OCI-LY7 (cell line): Measurements from ENCODE around the gene C19orf25. TPM values are rescaled to one million over a fixed set of nuclear protein-coding genes. Genes with fewer than 3 reads are reported as not detected.

Experiments
- BruUV-seq: library from RNA; stranded (reverse); fragments of 400-500 nt; replicated peaks from 2 replicates; lab custom pipeline; 2021; lab: Mats Ljungman, UMichigan
- CTCF ChIA-PET: fragments of 300-600 bp; sonication (Branson Sonifier 250); formaldehyde crosslinking; loops from one replicate; lab custom pipeline; 2022; ENCODE audit warnings: antibody characterized with exemption; ENCODE audit not compliant: unreplicated experiment; lab: Charles Lee
- POLR2A ChIA-PET: fragments of 300-600 bp; sonication (Branson Sonifier 250); formaldehyde crosslinking; loops from one replicate; lab custom pipeline; 2022; ENCODE audit warnings: antibody characterized with exemption; lab: Charles Lee
- DNase-seq: peaks from one replicate; pipeline ENCODE4 v3.0.0-alpha.2; 2015; ENCODE audit warnings: low spot score
- H2AFZ ChIP-seq: fragments of 200-600 bp; sonication (generic), shearing (Covaris generic); 2 replicates; pipeline ENCODE4 v1.6.1; 2014; ENCODE audit warnings: mild to moderate bottlenecking, antibody characterized with exemption, low read length, moderate library complexity
- H3K27ac ChIP-seq: fragments of 200-600 bp; sonication (generic); 2 replicates; pipeline ENCODE4 v1.5.1; 2014; ENCODE audit warnings: mixed run types, low read depth, mild to moderate bottlenecking, moderate library complexity, low read length, inconsistent platforms; ENCODE audit not compliant: poor library complexity, severe bottlenecking
- H3K36me3 ChIP-seq: fragments of 200-600 bp; sonication (generic); 2 replicates; pipeline ENCODE4 v1.6.1; 2014; ENCODE audit warnings: mild to moderate bottlenecking, antibody characterized with exemption, low read length, moderate library complexity, mixed read lengths; ENCODE audit not compliant: insufficient read depth
- H3K4me1 ChIP-seq: fragments of 200-600 bp; sonication (generic); 2 replicates; pipeline ENCODE4 v1.5.1; 2014; ENCODE audit warnings: mild to moderate bottlenecking, low read length; ENCODE audit not compliant: insufficient read depth, poor library complexity, severe bottlenecking
- H3K4me2 ChIP-seq: fragments of 200-600 bp; sonication (generic); 2 replicates; pipeline ENCODE4 v1.6.1; 2014; ENCODE audit warnings: mild to moderate bottlenecking, low read length
- H3K4me3 ChIP-seq: fragments of 200-600 bp; sonication (generic); 2 replicates; pipeline ENCODE4 v1.5.1; 2014; ENCODE audit warnings: mild to moderate bottlenecking, low read depth, low read length; ENCODE audit not compliant: poor library complexity, severe bottlenecking
- H3K79me2 ChIP-seq: fragments of 200-600 bp; sonication (generic); 2 replicates; pipeline ENCODE4 v1.6.1; 2016; ENCODE audit warnings: low read depth, mild to moderate bottlenecking, low read length, moderate library complexity, mixed read lengths; ENCODE audit not compliant: insufficient read depth
- H3K9me2 ChIP-seq: fragments of 200-600 bp; sonication (generic); 2 replicates; pipeline ENCODE4 v1.6.1; 2016; ENCODE audit warnings: mild to moderate bottlenecking, low read length, mixed read lengths; ENCODE audit not compliant: insufficient read depth
- H3K9me3 ChIP-seq: fragments of 200-600 bp; sonication (generic); 2 replicates; pipeline ENCODE4 v1.6.1; 2014; ENCODE audit warnings: mild to moderate bottlenecking, mixed run types, low read length, mixed read lengths
- H4K20me1 ChIP-seq: fragments of 200-600 bp; sonication (generic); 2 replicates; pipeline ENCODE4 v1.6.1; 2014; ENCODE audit warnings: mild to moderate bottlenecking, antibody characterized with exemption, low read length, moderate library complexity, mixed read lengths; ENCODE audit not compliant: insufficient read depth
- EZH2phosphoT487 ChIP-seq: fragments of 200-600 bp; sonication (generic); IDR thresholded peaks from 2 replicates; pipeline ENCODE4 v1.6.1; 2018; ENCODE audit warnings: low read depth, borderline replicate concordance, mild to moderate bottlenecking, mixed run types, antibody characterized with exemption, low read length, moderate library complexity, mixed read lengths
- intact Hi-C: fragments of 100-400 bp; cut with micrococcal nuclease; formaldehyde crosslinking; loops from one replicate; pipeline ENCODE4 v1.10.0; 2022; ENCODE audit not compliant: unreplicated experiment
- total RNA-seq, 2 experiments: library from RNA; depleted of rRNA in 1 of 2; stranded (reverse); fragments of >200 nt in 1 of 2; shearing (Covaris generic) in 1 of 2; gene quantifications; 2 replicates each; pipeline ENCODE4 v1.2.3, GENCODE V29; 2014 to 2022
- TF ChIP-seq, protein P1 (sequence below): fragments of 200-600 bp; sonication (generic); conservative IDR thresholded peaks from 2 replicates; pipeline ENCODE4 v1.5.1; 2014; ENCODE audit warnings: mild to moderate bottlenecking, antibody characterized with exemption, low read length, moderate library complexity, mixed read lengths

Gene C19orf25
- total RNA-seq, 2 experiments from 2014 or later: 45.6 to 58.6 TPM

DNA sequence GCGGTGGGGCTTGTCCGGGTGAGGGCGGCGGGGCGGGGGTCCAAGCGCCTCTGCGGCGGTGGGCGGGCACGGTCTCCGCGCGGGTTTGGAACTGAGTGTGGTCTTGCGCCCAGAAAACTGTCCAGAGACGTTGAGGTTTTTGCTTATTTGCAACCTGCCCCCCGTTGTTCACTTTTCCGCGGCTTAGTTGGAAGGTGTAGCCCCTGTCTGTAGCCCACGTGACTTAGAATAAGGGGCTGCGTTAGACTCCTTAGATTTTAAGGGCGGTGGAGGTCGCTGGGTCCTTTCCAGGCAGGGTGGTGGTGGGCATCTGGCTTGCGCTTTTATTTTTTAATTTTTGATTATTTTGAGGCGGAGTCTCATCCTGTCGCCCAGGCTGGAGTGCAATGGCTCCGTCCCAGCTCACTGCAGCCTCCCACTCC is 40.1 kb downstream of the C19orf25 start:
- H3K79me2 ChIP-seq: peaks cover 34% of the 10 kb centered on the region

DNA sequence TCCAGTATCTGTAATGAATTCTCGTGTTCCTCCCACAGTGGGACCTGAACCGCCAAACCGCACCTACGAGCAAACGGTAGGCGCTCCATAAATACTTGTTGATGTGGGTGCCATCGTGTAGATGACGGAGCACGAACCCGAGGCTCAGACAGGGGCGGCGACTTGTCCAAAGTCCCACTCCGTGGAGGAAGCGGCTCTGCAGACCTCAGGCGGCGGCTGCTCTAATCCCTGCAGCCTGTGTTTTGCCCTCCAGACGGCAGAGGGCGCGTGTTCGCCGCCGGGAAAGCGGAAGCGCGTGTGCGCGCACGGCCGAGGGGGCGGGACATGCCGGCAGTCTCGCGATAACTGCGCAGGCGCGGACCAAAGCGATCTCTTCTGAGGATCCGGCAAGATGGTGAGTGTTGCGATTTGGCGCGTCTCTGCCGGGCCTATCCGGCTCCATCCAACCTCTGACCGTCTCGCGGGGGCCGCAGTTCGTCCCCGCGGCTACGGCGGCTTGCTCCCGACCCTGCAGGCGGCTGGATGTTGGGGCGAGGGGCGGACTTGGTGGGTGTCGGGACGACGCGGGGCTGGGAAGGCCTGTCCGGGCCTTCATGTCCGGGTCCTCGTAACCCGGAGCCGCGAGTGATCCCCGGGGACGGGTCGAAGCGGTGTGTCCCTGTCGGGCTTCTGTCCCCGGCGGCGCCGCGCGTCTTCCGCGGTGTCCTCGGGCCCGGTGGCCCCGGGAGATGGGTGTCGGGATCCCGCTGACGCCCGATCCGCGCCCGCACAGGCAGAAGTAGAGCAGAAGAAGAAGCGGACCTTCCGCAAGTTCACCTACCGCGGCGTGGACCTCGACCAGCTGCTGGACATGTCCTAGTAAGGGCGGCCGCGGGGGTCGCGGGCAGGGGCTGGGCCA is 40.7 kb downstream of the C19orf25 start, which contains the start of gene RPS15:
Gene RPS15 (plus strand): TSS at position 362 of the 898 bp plus-strand sequence. CDS start 30 bp downstream, at position 392.
- peak; percentile 97 for DNase-seq
- POLR2A ChIA-PET: no interaction called here
- H3K9me2 ChIP-seq: no peaks in the 10 kb centered on the region

More for the DNA sequence above, 40.1 kb downstream of the C19orf25 start:
- Histone ChIP-seq H3K27ac (peak overlapping the region; percentile 68), H3K9me2 (no peaks in the 10 kb centered on the region), H2AFZ (no peak overlapping the region), H3K36me3 (peaks cover 71% of the 10 kb centered on the region), H3K4me3 (peak overlapping the region; percentile 96), H3K4me1 (peaks cover 30% of the 10 kb centered on the region), H3K9me3 (no peaks in the 10 kb centered on the region), H3K4me2 (peak overlapping the region; percentile 93), H4K20me1 (peaks cover 18% of the 10 kb centered on the region)
- TF ChIP-seq, protein P1, sequence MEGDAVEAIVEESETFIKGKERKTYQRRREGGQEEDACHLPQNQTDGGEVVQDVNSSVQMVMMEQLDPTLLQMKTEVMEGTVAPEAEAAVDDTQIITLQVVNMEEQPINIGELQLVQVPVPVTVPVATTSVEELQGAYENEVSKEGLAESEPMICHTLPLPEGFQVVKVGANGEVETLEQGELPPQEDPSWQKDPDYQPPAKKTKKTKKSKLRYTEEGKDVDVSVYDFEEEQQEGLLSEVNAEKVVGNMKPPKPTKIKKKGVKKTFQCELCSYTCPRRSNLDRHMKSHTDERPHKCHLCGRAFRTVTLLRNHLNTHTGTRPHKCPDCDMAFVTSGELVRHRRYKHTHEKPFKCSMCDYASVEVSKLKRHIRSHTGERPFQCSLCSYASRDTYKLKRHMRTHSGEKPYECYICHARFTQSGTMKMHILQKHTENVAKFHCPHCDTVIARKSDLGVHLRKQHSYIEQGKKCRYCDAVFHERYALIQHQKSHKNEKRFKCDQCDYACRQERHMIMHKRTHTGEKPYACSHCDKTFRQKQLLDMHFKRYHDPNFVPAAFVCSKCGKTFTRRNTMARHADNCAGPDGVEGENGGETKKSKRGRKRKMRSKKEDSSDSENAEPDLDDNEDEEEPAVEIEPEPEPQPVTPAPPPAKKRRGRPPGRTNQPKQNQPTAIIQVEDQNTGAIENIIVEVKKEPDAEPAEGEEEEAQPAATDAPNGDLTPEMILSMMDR: no peak
- no peak for TF ChIP-seq EZH2phosphoT487
- ChIA-PET CTCF (no interaction called here), POLR2A (interaction anchor here (0.6 kb wide), 1 partner anchor 387 kb away, joined by 3 read pairs; no protein-coding TSS in a partner anchor)
- DNase-seq: peak; percentile 38
- intact Hi-C loops: loop anchor here (1.0 to 5.0 kb wide), 2 partner anchors 32 to 162 kb away; partner anchors contain the start of genes DAZAP1 and FAM174C
- BruUV-seq: no TSS peak

More for the DNA sequence above, 40.7 kb downstream of the C19orf25 start, which contains the start of gene RPS15:
- BruUV-seq: TSS peak; percentile 73
- peak within 1 kb of the TSS; percentile 96 for H3K4me3 ChIP-seq
- H3K79me2 ChIP-seq: peaks cover 34% of the 10 kb centered on the region
- H3K4me2 ChIP-seq: peak within 1 kb of the TSS; percentile 93
- peaks cover 27% of the 10 kb centered on the region for H3K4me1 ChIP-seq
- peak within 1 kb of the TSS; percentile 54; the same call in 1 of the 2 replicates for H2AFZ ChIP-seq
- intact Hi-C loops: loop anchor here (1.0 to 5.0 kb wide), 2 partner anchors 31 to 161 kb away; partner anchors contain the start of genes DAZAP1 and FAM174C
- CTCF ChIA-PET: no interaction called here
- peak within 1 kb of the TSS; percentile 68 for H3K27ac ChIP-seq
- H4K20me1 ChIP-seq: peaks cover 18% of the 10 kb centered on the region
- H3K9me3 ChIP-seq: no peaks in the 10 kb centered on the region
- peaks cover 76% of the 10 kb centered on the region for H3K36me3 ChIP-seq
- no peak for TF ChIP-seq EZH2phosphoT487
- TF ChIP-seq, protein P1: peak; percentile 85
